PFSK-1 (cell line): Measurements from ENCODE around the gene SLIT3.

Source experiments
- POLR2AphosphoS5 ChIP-seq: IDR thresholded peaks from 2 replicates; pipeline ENCODE4 v1.6.1; 2012; ENCODE audit warnings: low read depth, mild to moderate bottlenecking, control low read depth, low read length, moderate library complexity
- TAF1 ChIP-seq: IDR thresholded peaks from 2 replicates; pipeline ENCODE4 v1.6.1; 2012; ENCODE audit warnings: low read length, control low read depth, borderline replicate concordance; ENCODE audit not compliant: insufficient read depth

DNA sequence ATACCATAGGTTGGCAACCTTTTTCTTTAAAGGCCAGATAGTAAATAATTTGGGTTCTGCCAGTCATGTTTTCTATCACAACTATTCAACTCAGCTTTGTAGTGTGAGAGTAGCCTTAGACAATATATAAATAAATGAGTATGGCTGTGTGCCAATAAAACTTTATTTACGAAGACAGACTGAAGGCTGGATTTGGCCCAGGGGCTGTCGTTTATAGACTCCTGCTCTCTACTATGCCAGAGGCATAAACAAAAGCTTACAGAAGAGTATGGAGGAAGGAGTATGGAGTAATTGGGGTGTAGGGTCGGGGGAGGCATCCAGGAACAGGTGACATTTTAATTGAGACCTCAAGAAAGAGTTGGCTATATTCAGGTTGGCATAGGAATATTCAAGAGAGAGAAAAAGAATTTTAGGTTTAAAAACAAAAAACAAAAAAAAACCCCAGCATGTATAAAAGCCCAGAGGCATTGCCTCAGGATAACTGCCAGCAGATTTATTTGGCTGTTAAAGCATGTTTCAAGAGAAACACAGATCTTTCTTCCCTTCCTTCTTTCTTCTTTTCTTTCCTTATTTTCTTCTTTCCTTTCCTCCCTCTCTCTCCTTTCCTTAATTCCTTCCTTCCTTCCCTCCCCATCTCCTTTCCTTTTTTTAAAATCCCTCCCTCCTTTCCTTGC lies 39.9 kb downstream of the SLIT3 start:
- TF ChIP-seq TAF1, result no peak
- TF ChIP-seq POLR2AphosphoS5, result no peak
